Large intestine (tissue), 3 donors: ENCODE data around the gene ALS2CL. TPM values are rescaled to one million over a fixed set of nuclear protein-coding genes. Genes with fewer than 3 reads are reported as not detected.

Experiments
- DNase-seq, 2 donors: peaks; one replicate each; pipeline versions ENCODE4 v3.0.0 to v3.0.0-alpha.2; 2013
- H3K27ac ChIP-seq: one replicate; pipeline ENCODE4 v1.5.1; 2013; ENCODE audit warnings: low read length
- H3K27me3 ChIP-seq: 2 replicates; pipeline ENCODE4 v1.6.1; 2013; ENCODE audit warnings: low read length; ENCODE audit not compliant: control insufficient read depth, insufficient read depth
- H3K36me3 ChIP-seq: 2 replicates; pipeline ENCODE4 v1.6.1; 2013; ENCODE audit warnings: low read length; ENCODE audit not compliant: control insufficient read depth, insufficient read depth
- H3K4me1 ChIP-seq: one replicate; pipeline ENCODE4 v1.6.1; 2013; ENCODE audit warnings: low read length; ENCODE audit not compliant: control insufficient read depth, insufficient read depth
- H3K4me3 ChIP-seq: one replicate; pipeline ENCODE4 v1.5.1; 2013; ENCODE audit warnings: low read length
- H3K9me3 ChIP-seq: one replicate; pipeline ENCODE4 v1.6.1; 2013; ENCODE audit warnings: mild to moderate bottlenecking, low read depth, low read length, moderate library complexity; ENCODE audit not compliant: control insufficient read depth
- WGBS: methylation state at CpG from one replicate; pipeline ENCODE4 v1.1.5; 2013; ENCODE audit warnings: low lambda C conversion rate; ENCODE audit not compliant: insufficient coverage; 5-methylcytosine and 5-hydroxymethylcytosine counted together
- polyA plus RNA-seq: library from polyadenylated mRNA; unstranded; fragments of 120-200 nt; gene quantifications from one replicate; pipeline ENCODE4 v1.2.1, GENCODE V29; 2013

Gene ALS2CL
- polyA plus RNA-seq, 1 donor = 30.8 TPM

GRCh38 chr3:46628901-46629369 lies 64.5 kb downstream of the ALS2CL start:
- Histone ChIP-seq H3K27ac (peak overlapping the region; percentile 34), H3K4me1 (peaks cover 53% of the 10 kb centered on the region), H3K4me3 (no peak overlapping the region)

GRCh38 chr3:46627078-46627477 lies 66.4 kb downstream of the ALS2CL start:
- Histone ChIP-seq H3K9me3 (no peaks in the 10 kb centered on the region), H3K27ac (peak overlapping the region; percentile 77), H3K4me1 (peaks cover 47% of the 10 kb centered on the region), H3K27me3 (no peaks in the 10 kb centered on the region), H3K36me3 (no peaks in the 10 kb centered on the region), H3K4me3 (no peak overlapping the region)
- DNase-seq = peak in 1 of 2 donors; percentile 24
- no CpG with 5 or more reads among the region's 1 CpG for WGBS

More at GRCh38 chr3:46628901-46629369, 64.5 kb downstream of the ALS2CL start:
- peak in 1 of 2 donors; percentile 39 for DNase-seq
- H3K27me3 ChIP-seq = no peaks in the 10 kb centered on the region
- no CpG with 5 or more reads among the region's 10 CpGs for WGBS
- no peaks in the 10 kb centered on the region for H3K36me3 ChIP-seq
- no peaks in the 10 kb centered on the region for H3K9me3 ChIP-seq

GRCh38 chr3:46626039-46626438 lies 67.4 kb downstream of the ALS2CL start:
- H3K4me3 ChIP-seq = no peak overlapping the region
- H3K27ac ChIP-seq = peak overlapping the region; percentile 77
- H3K36me3 ChIP-seq = no peaks in the 10 kb centered on the region
- peaks cover 42% of the 10 kb centered on the region for H3K4me1 ChIP-seq
- peaks cover 2% of the 10 kb centered on the region for H3K27me3 ChIP-seq
- no CpG with 5 or more reads among the region's 4 CpGs for WGBS
- no peaks in the 10 kb centered on the region for H3K9me3 ChIP-seq
- DNase-seq = peak; percentile 72 to 87

- Histone ChIP-seq H3K27me3 (peaks cover 2% of the 10 kb centered on the region), H3K27ac (peak overlapping the region; percentile 77), H3K9me3 (no peaks in the 10 kb centered on the region), H3K36me3 (no peaks in the 10 kb centered on the region), H3K4me1 (peaks cover 38% of the 10 kb centered on the region), H3K4me3 (no peak overlapping the region)
- WGBS = 75% methylated on average over 2 of the region's 3 CpGs
- DNase-seq = no peak
These were observed 68.4 kb downstream of the ALS2CL start for GRCh38 chr3:46624975-46625490.

- Histone ChIP-seq H3K36me3 (no peaks in the 10 kb centered on the region), H3K4me3 (no peak overlapping the region), H3K27ac (no peak overlapping the region), H3K9me3 (no peaks in the 10 kb centered on the region), H3K4me1 (peaks cover 35% of the 10 kb centered on the region), H3K27me3 (peaks cover 2% of the 10 kb centered on the region)
- no peak for DNase-seq
- WGBS = 10% methylated on average over 2 of the region's 2 CpGs
These were observed 68.9 kb downstream of the ALS2CL start for GRCh38 chr3:46624533-46624932.

GRCh38 chr3:46619845-46620778 lies 73.4 kb downstream of the ALS2CL start:
- H3K27me3 ChIP-seq = peaks cover 2% of the 10 kb centered on the region
- WGBS = 87% methylated on average over 3 of the region's 8 CpGs
- no peak for DNase-seq
- no peak overlapping the region for H3K4me3 ChIP-seq
- H3K27ac ChIP-seq = no peak overlapping the region
- no peaks in the 10 kb centered on the region for H3K36me3 ChIP-seq
- peaks cover 3% of the 10 kb centered on the region for H3K4me1 ChIP-seq
- no peaks in the 10 kb centered on the region for H3K9me3 ChIP-seq

Other genes with a start within 250 kb of the ALS2CL start
- gene LTF, start 228.8 kb downstream of the ALS2CL start, polyA plus RNA-seq = 2.6 TPM
- not detected for gene RTP3, start 195.7 kb downstream of the ALS2CL start, polyA plus RNA-seq
- gene LRRC2, start 127.4 kb downstream of the ALS2CL start, polyA plus RNA-seq = 0.72 TPM
- not detected for gene FAM240A, start 81.2 kb downstream of the ALS2CL start, polyA plus RNA-seq
- 0.78 TPM for gene TMIE, start 7.7 kb upstream of the ALS2CL start, polyA plus RNA-seq
- 3.1 TPM for gene PRSS50, start 24.2 kb upstream of the ALS2CL start, polyA plus RNA-seq
- 6.7 TPM for gene MYL3, start 169.8 kb upstream of the ALS2CL start, polyA plus RNA-seq
- 8.7 TPM for gene PTH1R, start 184.0 kb upstream of the ALS2CL start, polyA plus RNA-seq